HG02763 (cell line): ENCODE data around the gene DRG1.
"Not testable (repeated sequence)": the region's sequence is repeated elsewhere in the genome, so short reads cannot be mapped to it uniquely, and the experiment has no call there.

ENCODE experiments used
- ATAC-seq: cut with Tn5 transposase; IDR thresholded peaks from one replicate; pipeline ENCODE4 v1.9.1; 2021; ENCODE audit warnings: mild to moderate bottlenecking, moderate library complexity; ENCODE audit not compliant: unreplicated experiment

DRG1 gene, protein sequence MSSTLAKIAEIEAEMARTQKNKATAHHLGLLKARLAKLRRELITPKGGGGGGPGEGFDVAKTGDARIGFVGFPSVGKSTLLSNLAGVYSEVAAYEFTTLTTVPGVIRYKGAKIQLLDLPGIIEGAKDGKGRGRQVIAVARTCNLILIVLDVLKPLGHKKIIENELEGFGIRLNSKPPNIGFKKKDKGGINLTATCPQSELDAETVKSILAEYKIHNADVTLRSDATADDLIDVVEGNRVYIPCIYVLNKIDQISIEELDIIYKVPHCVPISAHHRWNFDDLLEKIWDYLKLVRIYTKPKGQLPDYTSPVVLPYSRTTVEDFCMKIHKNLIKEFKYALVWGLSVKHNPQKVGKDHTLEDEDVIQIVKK

DNA sequence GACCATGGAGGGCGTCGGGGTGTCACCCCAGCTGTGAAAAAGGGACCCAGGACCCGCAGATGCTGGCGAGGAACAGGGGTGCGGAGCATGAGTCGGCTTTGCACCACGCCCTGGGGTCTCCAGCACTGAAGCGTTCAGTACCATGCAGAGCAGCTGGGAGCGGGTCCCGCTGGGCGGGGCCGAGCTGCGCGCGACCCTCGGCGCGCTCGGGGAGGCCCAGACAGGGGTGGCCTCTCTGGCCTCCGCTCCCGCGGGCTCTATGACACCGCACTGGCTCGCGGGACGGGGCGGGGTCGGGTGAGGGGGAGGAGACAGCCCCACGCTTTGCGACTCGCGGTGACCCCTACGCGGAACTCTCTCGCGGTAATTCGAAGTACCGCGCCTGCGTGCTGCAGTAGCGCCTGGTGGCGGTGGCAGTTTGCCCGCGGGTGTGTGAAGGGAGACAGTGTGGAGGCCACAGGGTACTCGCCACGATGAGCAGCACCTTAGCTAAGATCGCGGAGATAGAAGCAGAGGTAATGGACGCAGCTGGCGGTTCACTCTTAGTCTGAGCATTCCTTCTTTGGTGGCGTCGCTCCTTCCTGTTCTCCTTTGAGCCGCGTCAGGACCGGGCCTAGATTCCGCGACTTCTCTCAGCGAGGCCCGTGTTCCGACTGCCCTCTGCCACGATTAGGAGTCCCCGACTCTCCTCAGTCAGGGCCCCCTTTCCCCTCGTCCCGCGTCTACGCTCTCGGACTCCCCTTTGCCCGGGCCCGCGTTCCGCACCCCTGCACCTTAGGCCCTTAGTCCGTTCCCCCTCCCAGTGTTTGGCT is at the start of gene DRG1:
Gene DRG1 (plus strand): TSS at position 394 of the 812 bp plus-strand sequence. CDS start 80 bp downstream, at position 474.
- ATAC-seq = peak; percentile 96

DNA sequence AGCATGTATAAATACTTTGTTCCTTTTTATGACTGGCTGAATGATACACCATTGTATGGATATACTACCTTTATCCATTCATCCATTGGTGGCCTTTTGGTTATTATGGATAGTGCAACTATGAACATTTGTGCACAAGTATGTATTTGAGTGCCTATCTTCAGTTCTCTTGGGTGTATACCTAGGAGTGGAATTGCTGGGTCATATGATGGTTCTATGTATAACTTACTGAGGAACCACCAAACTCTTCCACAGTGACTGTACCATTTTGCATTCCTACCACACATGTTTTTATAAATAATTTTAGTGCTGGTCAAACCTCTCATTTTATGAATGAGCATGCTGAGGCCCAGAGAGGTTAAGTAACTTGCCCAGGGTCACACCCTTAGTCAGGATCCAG is 49.4 kb upstream of the DRG1 start:
- ATAC-seq = no peak

DNA sequence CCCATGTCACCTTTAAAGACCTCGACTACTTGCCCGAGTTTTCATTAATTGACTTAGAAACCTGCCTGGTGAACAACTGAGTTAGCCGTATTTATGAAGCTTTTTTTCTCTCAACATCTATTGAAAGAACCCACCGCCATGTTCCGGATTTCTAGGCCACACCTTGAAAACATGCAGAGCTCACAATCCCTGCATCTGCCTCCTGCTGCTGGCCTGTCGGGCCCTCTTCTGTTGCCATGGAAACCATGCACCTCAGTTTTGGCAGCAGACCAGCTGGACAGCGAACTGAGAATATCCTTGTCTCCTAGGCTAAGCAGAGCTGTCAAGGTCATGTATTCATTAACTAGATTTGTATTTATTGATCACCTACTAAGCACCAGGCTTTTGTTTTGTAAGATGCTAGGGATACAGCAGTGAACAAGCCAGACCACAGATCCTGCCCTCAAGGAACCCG is 49.0 kb upstream of the DRG1 start:
- no peak for ATAC-seq

DNA sequence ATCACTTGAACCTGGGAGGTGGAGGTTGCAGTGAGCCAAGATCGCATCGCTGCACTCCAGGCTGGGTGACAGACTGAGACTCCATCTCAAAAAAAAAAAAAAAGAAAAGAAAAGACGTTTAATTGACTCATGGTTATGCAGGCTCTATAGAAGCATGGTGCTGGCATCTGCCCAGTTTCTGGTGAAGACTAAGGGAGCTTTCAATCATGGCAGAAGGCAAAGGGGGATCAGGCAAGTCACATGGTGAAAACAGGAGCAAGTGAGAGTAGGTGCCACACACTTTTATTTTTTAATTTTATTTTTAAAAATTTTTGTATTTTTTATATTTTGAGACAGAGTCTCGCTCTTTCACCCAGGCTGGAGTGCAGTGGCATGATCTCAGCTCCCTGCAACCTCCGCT is 44.9 kb upstream of the DRG1 start:
- ATAC-seq = no peak

DNA sequence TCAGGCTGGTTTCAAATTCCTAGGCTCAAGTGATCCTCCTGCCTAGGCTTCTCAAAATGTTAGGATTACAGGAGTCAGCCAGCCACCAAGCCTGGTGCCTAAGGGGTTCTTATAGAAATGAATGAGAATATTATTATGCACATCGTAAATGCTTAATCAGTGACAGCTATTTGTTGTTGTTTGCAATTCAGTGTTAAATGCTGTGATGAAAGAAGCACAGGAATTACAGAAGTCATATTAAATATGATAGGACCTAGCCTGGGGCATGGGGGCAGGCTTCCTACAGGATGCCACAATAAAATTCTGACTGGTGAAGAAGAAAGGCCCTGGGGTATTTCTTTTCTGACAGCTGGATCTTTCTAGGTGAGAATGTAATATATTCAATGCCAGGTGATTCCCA is 39.4 kb upstream of the DRG1 start:
- no peak for ATAC-seq

DNA sequence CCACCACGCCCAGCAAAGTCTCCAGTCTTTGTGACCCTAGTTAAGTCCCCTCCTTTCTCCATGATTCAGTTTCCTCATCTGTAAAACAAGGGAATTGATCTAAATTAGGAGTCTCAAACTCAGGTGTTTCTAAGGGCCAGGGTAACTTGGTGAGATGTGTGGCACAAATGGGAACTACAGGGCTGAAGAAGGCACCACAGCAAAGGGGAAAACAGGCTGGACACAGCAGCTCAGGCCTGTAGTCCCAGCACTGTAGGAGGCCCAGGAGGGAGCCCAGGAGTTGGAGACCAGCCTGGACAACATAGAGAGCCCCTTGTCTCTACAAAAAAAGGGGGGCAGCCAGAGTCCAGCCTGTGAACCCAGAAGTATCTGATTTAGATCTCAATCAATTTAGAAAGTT is 37.7 kb upstream of the DRG1 start:
- no peak for ATAC-seq

DNA sequence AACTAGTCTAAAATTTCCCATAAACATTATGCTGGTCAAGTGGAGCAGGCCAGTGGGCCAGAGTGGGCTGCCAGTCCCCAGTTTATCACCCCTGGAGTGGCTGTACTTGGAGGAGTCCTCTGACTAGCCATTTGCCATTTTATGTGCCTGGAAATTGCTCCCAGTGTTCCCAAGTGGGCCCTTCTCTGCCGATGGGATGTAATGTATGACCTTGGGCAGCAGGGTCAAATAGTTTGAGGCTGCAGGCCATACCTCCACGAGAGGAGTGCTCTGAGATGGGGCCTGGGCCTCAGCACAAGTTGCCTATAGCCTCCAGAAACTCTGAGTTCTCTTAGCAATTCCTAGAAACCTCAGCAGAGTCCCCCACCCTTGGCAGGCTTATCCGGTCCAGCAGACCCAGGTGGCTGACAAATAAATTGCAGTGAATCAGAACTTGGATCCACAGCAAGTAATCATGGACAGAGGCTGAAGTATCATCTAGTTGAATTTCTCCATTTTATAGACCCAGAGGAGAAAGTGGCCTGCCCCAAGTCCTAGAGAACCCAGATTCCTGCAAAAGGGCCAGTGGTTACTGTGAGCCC is 35.4 kb upstream of the DRG1 start:
- no peak for ATAC-seq

DNA sequence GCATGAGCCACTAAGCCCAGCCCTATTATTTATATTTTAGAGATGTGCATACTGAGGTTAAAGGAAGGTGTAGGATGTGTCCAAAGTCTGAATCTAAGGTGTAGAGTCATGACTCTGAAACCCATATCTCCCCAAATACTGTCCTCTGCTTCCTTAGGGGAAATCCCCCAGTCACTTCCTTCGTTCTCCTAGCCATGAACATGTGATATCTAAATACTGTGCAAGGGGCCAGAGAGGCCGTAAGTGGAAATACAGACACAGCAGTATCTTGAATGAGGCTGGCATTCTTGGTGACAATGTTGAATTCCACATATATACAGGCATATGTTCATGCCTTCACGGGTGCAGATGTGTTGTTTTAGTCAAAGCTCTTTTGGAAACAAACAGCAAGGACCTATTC is 32.0 kb upstream of the DRG1 start:
- no peak for ATAC-seq

DNA sequence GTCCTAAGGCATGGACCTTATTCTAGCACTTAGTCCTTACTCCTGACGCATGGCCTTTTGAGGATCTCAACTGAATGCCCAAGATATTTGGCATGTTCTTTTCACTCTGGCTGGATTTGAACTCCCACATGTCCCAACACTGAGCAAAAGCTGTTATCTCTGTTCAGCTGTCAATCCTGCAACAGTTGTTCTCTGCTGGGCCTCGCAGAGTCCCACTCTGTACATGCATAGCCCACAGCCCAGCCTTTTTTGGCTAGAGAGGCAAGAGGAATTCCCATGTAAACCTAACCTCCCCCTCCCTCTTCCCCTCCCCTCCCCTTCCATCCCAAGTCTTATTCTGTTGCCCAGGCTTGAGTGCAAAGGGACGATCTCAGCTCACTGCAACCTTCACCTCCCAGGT is 21.8 kb upstream of the DRG1 start:
- no peak for ATAC-seq

DNA sequence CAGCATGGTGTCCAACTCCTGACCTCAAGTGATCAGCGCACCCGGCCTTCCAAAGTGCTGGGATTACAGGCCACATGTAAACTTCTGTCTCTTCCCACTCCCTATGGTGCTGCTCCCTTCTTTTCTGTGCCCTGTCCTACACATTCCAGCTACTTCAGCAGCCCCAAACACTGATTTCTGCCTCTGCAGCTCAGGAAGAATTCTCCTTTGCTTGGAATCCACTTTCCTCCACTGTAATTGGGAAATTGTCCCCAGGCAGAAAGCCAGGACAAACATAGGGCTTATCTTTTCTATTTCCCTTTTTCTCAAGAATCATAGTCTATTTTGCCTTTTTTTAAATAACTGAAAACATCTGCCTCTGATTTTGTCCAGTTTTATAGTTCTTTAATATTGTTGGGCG is 21.3 kb upstream of the DRG1 start:
- ATAC-seq = no peak

DNA sequence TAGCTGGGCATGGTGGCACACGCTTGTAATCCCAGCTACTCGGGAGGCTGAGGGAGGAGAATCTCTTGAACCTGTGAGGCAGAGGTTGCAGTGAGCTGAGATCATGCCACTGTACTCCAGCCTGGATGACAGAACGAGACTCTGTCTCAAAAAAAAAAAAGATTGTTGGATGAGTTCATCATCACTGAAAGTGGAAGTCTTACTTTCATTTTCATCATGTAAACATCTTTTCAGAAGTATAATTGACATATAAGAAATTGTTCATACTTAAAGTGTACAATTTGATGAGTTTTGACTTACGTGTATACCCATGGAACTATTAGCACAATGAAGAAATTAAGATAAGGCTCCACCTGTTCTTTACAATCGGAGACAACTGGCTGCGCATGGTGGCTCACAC is 20.8 kb upstream of the DRG1 start:
- not testable (repeated sequence) for ATAC-seq

DNA sequence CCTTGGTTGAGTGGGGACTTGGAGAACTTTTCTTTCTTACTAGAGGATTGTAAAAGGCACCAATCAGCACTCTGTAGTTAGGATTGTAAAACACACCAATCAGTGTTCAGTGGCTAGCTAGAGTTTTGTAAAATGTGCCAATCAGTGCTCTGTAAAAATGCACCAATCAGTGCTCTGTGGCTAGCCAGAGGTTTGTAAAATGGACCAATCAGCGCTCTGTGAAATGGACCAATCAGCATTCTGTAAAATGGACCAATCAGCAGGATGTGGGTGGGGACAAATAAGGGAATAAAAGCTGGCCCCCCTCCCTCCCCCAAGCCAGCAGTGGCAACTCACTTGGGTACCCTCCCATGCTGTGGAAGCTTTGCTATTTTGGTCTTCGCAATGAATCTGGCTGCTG is 5.5 kb upstream of the DRG1 start:
- ATAC-seq = no peak

DNA sequence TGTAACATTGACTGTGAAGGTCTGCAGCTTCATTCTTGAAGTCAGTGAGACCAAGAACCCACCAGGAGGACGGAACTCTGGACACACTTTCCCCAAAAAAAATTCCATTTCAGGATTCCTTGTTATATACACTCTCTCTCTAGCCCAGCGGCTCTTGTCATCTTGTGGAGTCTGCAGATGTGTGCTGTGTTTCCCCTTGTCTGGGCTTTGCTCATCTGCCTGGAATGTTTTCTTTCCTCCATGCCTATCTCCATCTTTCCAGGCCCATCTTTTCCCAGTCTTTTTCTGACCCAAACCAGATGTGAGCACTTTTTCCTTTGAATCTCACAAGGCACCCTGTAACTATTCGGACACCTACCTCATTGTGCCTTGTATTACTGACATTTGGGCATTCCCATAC is 5.1 kb upstream of the DRG1 start:
- no peak for ATAC-seq

DNA sequence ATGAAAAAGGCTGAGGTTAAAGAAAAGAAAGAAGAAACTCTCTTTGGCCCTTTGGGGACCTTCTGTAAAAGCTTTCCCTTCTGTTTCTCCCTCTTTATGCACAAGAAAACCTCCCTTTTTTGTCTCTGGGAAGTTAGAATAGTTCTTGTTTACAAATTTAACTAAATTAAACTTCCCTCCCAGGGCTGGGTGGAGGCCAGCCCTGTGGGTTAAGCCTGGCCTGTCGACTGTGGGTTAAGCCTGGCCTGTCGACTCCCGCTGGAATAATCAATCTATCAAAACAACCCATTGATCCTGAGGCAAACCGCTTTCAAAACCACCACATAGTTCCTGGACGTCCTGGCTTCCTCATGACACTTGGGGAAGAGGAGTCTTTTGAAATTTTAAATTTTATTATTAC is 1.2 kb upstream of the DRG1 start:
- no peak for ATAC-seq

DNA sequence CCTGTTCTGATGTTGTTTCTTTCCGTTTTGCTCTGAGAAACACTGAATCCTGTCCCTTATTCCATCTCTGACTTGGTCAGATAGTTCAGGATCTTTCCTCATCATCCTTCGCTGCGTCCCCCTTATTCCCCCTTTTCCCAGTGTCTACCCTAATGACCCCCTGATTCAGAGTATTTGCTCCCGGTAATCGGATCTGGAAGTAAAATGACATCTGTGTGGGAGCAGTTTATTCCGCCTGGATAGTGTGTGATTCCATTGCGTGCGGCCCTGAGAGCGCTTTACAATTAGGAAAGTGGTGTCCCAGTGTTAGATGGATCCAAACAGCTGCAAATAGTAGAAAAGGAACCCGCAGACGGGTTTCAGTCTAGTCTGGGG is 606 bp downstream of the DRG1 start:
- ATAC-seq = no peak

DNA sequence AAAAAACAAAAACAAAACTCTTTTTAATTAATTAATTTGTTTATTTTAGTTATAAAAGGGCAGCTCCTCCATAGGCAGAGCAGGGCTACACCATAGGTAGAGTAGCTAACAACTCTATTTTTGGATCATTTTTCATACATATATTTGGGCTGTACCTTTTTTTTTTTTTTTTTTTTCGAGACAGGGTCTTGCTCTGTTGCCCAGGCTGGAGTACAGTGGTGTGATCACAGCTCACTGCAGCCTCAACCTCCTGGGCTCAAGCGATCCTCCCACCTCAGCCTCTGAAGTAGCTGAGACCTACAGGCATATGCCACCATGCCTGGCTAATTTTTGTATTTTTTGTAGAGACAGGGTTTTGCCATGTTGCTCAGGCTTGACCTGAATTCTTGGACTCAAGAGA is 2.9 kb downstream of the DRG1 start:
- not testable (repeated sequence) for ATAC-seq

DNA sequence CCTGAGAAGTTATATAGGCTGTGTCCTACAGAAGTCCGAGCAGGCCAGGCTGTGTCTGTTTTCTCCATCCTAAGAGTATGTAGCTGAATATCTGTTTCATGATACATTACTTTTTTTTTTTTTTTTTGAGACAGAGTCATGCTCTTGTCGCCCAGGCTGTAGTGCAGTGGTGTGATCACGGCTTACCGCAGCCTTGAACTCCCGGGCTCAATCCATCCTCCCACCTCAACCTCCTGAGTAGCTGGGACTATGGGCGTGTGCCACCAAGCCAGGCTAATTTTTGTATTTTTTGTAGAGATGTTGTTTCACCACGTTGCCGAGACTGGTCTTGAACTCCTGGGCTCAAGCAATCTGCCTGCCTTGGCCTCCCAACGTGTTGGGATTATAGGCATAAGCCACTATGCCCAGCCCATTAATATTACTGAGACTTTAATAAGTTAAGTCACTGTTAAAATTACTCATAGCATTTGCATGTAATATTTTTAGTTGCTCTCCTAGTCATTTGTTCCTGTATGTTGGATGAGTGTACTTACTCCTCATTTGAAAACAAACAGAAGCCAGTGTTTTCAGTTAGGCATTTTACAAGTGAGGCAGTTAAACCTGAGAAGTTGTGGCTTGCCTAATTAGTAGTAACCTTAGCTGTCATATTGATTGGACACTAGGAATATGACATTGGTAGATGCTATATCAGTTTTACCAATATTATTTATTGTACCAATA is 26.1 kb downstream of the DRG1 start:
- ATAC-seq = no peak

DNA sequence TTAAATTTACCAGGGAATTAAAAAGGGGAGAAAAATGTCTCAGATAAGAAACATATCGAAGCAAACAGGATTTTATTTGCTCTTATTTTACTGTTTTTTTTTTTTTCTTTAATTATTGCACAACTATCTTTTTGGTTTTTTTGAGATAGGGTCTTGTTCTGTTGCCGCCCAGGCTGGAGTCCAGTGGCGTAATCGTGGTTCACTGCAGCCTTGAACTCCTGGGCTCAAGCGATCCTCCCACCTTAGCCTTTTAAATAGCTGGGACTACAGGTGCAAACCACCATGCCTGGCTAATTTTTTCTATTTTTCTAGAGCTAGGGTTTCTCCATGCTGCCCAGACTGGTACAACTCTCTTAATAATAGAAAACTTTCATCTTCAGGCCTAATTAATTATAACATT is 32.5 kb downstream of the DRG1 start:
- no peak for ATAC-seq

DNA sequence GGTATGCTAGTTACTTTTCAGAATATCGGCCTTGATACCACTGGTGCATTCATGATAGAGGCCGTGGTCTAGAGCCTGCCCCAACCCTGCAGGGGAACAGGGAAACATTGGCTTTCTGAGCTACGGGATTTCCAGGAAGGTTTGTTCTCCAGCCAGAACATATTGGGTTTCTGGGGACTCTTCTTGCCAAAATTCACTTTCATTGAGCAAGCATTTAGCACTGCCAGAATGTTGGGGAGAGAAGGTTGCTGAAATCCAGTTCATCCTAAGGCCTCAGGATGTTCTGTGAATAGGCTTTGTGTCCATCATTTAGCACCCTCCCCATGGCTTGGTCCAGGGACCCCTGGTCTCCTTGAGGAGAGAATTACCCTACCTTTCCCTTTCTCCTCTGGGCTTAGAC is 36.7 kb downstream of the DRG1 start:
- no peak for ATAC-seq

DNA sequence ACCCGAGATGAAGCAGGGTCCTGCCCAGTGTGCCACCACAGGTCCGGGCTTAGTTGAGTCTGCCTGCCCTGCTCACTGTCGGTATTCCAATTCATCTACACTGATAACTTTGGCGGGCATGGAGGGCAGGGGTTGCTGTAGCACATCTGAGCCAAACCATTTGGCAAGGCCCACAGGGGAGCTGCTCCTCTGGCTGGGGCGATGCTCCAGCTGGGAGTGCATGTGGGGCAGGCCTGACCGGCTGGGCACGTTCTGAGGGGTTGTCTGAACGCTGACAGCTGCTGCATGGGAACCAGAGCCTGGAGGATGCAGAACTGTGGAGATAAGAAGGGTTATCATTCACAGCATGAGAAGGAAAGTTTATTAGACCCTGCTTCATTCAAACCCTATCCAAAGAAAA is 40.4 kb downstream of the DRG1 start:
- no peak for ATAC-seq

DNA sequence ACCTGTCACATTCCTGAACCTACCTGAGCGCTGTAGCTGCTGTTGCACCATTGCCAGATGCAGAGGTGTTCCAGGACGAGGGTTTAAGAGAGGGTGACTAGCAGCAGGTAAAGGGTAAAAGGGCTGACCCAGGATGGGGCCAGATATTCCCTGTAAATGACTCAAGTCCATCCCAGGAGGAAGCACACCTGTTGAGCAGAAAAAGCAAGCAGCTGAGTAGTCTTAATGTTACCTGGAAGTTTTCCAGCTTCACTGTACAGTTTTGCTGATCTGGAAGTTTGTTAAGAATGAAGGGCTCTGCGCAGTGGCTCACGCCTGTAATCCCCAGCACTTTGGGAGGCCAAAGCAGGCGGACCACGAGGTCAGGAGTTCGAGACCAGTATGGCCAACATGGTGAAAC is 41.3 kb downstream of the DRG1 start:
- ATAC-seq = no peak
